GM21619 (cell line): ENCODE measurements around the gene CD2.

Source experiments
- ATAC-seq: cut with Tn5 transposase; IDR thresholded peaks from one replicate; pipeline ENCODE4 v1.9.1; 2021; ENCODE audit not compliant: unreplicated experiment

CD2 gene, protein sequence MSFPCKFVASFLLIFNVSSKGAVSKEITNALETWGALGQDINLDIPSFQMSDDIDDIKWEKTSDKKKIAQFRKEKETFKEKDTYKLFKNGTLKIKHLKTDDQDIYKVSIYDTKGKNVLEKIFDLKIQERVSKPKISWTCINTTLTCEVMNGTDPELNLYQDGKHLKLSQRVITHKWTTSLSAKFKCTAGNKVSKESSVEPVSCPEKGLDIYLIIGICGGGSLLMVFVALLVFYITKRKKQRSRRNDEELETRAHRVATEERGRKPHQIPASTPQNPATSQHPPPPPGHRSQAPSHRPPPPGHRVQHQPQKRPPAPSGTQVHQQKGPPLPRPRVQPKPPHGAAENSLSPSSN

DNA sequence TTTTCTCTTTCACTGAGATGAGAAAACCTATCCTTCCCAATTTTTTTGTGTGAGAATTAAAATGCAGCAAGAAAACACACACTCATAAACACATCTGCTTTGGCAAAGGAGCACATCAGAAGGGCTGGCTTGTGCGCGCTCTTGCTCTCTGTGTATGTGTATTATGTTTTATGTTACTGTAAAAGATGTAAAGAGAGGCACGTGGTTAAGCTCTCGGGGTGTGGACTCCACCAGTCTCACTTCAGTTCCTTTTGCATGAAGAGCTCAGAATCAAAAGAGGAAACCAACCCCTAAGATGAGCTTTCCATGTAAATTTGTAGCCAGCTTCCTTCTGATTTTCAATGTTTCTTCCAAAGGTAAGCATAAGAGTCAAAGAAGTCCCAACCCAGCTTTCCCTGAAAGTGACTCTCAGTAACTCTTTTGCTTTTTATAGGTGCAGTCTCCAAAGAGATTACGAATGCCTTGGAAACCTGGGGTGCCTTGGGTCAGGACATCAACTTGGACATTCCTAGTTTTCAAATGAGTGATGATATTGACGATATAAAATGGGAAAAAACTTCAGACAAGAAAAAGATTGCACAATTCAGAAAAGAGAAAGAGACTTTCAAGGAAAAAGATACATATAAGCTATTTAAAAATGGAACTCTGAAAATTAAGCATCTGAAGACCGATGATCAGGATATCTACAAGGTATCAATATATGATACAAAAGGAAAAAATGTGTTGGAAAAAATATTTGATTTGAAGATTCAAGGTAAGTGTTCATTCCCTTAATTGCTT is at the start of gene CD2:
Gene CD2, plus strand, starts transcription at position 233 of the 780 bp plus-strand sequence. Its CDS starts 63 bp downstream, at position 296.
- ATAC-seq = no peak

DNA sequence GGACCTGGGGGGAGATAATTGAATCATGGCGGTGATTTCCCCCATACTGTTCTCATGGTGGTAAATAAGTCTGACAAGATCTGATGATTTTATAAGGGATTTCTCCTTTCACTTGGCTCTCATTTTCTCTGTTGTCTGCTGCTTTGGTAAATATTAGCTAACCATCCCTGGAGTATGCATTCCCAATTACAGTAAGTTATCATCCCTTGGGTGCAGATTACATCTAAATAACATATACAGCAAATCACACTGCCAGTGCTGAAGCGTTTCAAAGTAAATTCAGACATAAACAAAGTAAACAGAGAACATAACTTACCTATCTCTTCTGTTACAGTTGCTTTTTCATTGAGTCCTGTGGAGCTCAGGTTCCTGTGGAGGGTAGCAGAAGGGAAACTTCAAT is 48.1 kb upstream of the CD2 start:
- no peak for ATAC-seq

DNA sequence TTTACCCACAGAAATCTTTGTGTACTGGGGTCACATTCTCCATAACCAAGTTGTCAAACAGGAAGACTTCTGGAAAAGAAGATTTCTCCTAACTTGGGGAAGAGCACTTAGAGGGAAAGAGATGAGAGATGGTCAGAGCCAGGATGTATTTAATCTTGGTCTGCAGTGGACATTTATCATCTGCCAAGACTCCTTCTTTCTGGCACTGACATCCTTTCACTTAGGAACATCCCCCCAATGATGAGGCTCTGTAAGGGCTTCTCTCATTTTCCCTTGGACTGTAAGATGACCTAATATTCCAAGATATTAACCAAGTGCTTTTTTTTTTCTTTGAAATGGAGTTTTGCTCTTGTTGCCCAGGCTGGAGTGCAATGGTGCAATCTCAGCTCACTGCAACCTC is 47.4 kb upstream of the CD2 start:
- ATAC-seq = no peak

DNA sequence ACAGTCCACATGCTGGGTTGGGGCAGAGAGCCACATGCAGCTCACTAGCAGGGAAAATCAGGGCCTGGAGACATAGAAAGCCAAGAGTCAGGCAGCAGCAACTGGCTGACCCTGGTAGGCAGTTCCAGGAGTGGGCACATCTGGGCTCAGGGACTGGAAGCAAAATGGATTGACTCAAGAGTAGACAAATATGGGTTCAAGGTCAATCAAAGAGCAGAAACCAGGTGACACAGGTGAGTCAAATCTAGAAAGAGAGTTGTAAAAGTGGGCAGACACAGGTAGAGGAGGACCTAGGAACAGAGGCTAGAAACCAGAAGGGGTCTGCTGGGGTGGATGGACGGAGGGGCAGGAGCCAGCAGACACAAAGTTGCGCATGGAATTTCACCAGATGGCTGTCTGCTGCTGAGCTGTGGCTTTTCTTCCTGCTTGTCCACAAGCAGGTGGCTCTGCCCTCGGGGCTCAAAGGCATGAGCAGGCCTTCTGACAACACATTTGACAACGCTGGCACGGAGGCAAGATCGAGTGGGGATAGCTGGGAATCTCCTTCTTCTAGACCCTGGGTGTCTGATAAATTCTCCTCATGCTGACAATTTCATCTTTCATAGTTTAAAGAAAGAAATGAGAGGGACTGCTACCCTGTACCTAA is 45.9 kb upstream of the CD2 start:
- ATAC-seq = no peak

DNA sequence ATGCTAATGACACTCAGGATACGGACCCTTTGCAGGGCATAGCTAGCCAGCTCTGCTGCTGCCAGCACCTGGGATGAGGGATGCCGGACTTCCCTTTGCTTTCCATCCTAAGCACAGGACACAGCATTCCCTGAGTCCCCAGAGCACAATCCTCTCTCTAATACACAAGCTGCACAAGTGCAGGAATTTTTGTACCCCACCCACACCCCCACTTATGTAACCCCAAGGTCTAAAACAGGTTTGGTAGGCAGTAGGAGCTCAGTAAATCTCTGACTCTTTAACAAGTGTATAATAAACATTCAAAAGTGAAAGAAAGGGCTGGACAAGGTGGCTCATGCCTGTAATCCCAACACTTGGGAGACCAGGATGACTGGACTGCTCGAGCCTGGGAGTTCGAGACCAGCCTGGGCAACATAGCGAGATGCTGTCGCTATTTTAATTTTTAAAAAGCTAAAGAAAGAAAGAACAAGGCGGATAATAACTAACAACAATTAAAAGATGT is 44.5 kb upstream of the CD2 start:
- ATAC-seq = no peak

DNA sequence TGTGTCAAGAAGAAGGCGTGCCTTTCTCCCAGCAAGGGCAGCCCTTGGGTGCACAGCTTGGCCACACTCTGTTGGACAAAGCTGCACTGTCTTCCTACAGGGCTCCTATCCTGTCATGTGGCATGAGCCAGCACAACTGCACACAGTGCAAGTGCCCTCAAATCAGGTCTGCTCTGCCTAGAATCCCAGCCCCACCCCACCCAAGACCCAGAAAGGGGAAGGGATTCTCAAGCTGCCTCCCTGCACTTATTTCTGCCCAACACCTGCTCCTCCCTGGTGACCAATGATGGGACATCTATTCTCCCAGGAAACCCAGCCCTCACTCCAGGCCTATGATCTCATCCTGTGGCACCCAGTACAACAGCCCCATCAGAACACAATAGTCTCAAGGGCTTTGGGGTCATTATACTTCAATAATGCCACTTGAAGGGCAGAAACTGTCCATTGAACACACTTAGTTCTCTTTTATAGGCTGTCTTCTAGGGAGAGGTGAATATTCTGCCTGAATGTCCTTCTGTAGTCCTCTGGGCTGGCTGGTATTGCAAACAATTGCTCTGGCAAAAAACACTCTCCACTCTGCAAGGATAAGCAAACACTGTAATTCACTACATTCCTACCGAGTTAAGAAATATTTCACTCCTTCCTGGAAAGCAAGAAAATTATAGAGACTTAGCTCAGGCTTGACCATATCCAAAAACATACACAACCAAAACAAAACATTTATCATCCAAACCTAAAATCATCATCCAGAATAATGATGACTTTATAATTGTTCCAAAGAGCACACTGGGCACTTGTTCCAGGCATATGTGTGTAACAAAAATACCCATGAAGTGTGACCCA is 43.6 kb upstream of the CD2 start:
- ATAC-seq = no peak

DNA sequence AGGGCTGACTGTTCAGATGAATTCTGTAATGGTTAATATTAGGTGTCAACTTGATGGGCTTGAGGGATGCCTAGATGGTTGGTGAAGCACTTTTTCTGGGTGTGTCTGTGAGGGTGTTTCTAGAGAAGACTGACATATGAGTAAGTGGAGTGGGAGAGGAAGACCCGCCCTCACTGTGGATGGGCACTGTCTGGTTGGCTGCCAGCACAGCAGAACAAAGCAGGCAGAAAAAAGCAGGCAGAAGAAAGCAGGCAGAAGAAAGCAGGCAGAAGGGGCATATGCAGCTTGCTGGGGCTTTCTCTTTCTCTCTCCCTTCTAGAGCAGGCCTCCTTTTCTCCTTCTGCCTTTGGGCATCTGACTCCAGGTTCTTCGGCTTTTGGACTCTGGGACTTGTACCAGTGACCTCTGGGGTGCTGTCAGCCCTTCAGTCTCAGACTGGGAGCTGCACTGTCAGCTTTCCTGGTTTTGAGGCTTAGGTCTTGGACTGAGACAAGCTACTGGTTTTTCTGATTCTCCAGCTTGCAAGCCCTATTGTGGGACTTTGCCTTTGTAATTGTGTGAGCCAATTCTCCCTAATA is 42.9 kb upstream of the CD2 start:
- no peak for ATAC-seq

DNA sequence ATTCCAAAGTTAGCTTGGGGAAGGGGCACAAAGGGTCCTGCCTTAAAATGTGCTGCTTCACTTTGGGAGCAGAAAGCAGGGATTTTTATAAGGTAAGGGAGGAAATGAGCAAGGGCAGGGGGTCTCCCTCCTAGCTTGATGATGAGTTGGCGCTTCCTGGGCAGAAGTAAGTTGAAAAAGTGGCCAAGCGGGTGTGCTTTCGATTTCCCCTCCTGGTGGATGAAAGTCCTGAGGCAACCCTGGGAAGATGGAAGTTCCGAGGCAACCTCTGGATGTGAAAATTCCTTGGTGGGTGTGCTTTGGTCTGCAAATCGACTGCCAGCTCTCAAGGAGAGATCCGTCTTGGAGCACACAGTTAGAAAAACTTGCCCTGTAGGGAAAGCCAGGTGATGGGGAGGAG is 41.7 kb upstream of the CD2 start:
- no peak for ATAC-seq

DNA sequence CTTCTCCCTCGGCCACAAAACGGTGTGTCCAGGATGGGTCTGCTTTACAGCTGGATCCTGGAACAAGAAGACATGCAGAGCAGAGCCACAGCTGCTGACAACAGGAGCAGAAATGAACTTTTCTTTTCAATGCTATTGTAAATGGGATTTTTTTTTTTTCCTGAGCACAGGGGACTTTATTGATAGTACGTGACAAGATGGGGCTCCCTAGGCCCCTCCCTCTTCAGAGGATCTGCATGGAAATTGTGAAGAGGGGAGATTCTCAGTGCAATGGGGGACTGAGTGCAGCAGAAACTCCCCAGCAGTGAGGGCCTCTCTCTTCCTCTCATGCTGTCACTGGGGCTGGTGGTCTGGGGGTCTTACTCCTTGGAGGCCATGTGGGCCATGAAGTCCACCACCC is 40.8 kb upstream of the CD2 start:
- ATAC-seq = no peak

DNA sequence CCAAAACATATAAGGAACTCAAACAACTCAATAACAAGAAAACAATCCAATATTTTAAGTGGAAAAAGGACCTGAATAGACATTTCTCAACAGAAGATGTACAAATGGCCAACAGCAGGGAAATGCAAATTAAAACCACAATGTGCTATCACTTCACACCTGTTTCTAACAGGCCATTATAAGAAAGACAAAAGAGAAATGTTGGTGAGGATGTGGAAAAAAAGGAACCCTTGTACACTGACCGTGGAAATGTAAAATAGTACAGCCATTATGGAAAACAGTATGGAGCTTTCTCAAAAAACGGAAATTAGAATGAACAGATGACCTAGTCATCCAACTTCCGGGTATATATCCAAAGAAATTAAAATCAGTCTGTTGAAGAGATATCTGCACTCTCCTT is 37.8 kb upstream of the CD2 start:
- no peak for ATAC-seq

DNA sequence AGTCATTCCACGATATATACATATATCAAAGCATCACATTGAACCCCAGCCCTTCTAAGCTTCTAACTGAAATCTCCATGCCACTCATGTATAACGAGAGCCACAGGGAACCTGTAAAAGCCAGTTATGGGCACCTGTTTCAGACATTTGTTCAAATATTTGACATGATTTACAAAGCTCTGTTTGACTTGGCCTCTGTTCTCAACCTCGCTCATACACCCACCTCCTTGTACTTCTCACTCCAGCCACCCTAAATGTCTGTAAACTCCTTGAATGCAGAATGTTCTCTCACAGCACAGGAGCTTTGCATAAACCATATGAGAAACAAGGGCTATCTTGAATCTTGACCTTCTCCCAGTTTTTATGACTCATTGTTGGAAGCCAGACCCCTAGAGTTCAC is 36.9 kb upstream of the CD2 start:
- no peak for ATAC-seq

DNA sequence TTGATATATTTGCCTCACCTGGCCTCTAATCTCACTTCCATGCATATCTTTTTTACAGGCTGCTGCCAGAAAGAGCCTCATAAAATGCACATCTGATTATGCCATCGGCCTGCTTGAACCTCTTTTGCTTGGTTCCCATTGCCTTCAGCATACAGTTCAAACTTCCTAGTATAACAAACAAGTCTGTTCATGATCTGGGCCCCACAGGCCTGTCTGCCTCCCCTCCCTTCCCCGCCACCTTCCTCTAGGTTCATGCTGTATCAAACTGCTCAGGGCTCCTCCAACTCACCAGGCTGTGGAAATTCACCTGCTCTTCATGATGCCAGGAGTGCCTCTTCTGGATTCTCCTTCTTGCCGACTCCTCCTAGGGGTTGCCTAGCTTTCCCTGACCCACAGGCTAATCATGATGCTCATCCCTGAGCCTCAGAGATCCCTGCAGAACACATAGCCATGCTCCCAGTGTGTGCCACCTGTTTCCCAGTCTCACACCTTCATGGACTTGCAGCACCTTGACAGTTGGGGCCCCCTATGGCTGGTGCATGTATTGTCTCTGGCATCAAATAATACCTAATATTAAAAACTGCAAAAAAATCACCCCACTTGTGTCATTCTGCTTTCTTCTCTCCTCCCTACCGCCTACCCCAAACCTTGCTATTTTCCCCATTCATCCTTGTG is 33.7 kb upstream of the CD2 start:
- no peak for ATAC-seq

DNA sequence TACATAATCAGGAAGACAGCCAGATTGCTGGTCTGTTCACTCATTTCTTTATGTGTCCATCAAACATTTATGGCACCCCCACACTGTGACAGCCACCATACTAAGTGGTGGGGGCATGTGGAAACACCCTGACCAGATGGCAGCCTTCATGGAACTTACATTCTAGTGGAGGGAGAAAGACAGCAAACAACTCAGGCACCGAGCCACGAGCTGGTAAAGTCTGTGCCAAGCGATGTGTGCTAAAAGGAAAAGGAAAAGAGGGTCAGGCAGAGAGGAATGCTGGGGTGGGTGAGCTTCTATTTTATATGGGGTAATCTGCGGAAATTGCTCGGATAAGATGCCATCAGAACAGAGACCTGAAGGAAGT is 33.2 kb upstream of the CD2 start:
- no peak for ATAC-seq

DNA sequence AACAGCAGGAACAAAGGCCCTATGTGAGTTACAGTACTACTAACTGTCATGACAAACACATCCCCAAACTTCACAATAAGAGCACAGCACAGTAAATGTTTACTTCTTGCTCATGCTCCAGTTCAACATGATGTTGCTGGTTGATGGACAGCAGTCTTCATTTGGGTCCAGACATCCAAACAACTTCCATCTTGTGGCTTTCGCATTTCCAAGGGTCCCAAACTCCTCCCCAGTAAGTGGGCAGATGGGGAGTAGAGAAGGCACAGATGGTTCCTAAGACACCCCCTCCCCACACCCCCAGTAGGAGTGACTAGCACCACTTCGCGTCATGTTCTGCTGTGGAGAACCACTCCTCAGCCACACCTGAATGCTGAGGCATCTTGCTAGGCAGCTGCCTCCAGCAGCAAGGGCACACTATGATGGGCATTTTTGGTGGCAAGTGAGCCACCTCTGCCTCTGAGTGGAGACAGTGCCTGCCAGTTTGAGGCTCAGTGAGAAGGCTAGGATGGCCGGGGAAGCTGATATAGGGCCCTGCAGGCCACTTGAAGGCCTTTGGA is 32.7 kb upstream of the CD2 start:
- ATAC-seq = no peak

DNA sequence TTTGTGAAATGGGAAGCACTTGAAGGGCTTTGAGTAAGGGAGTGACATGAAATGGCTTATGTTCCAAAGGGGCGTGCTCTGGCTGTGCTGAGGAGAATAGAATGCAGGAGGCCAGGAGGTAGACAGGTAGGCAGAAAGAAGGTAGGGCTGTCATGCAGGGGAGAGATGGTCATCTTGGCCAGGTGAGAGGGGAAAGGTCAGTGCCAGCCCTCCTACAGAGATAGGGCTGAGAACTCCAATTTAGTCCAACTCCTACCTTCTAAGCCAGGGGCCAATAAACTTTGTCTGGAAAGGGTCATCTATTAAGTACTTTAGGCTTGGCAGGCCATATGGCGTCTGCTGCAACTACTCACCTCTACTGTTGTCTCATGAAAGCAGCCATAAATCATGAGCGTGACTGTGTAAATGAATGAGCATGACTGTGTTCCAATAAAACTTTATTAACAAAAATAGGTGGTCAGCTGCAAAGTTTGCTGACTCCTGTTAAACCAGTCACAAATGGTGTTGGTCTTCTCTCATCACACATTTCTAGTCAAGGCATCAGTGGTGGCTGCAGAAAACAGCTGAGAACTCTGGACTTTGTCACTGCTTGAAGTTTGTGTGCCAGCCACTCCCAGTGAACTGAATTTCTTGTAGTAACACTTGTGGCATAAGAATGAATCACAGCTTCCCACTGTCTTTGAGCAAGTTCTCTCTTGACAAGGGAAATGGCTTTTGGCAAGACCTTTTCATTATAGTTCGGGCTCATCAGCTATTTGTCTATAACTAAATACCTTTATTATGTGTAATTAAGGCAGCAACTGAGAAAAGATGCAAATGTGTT is 32.0 kb upstream of the CD2 start:
- no peak for ATAC-seq

DNA sequence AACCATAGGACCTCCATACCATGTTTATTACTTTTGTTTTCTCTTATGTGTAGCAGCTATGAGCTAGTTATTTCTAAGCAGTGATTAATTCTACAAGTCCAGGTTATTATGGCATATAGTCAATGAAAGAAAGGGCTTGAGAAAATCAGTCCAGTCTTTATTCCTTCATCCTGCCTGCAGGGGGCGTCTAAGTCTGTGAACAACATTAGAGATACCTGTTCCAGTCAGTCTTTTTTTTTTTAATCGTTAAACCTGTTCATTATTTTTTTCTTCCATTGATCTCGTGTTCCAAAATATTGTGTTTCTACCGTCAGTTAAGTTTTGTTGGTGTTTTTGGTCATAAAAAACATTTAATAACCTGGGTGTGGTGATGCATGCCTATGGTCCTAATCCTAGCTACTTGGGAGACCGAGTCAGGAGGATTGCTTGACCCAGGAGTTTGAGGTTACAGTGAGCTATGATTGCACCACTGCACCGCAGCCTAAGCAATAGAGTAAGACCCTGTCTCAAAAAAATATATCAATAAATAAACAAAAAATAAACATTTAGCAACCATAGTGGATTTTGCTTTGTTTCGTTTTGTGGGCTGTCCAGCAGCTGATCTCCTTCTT is 29.4 kb upstream of the CD2 start:
- ATAC-seq = no peak

DNA sequence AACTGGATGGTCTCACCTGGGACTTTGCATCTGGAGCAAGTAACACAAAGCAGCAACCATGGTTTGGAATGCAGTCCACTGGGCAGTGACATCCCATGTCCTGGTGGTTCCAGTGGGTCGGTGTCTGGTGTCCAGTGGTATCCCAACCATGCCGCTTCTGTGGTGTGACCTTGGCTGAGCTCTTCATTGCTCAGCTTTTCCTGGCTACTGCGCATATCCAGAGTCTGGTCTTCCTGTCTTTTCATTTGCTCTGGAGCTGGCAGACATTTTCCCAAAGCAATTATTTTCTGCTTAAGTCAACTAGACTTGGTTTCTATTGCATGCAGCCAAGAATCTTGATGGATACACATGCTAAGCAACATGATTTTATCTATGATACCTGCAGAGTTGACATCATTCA is 28.4 kb upstream of the CD2 start:
- ATAC-seq = no peak
